ENCODE results near the gene OTUD6A.
"Not testable (repeated sequence)": the region's sequence is repeated elsewhere in the genome, so short reads cannot be mapped to it uniquely, and the experiment has no call there.

The OTUD6A gene

GRCh38 chrX:70084592-70085240 lies 22.5 kb downstream of the OTUD6A start:
- no peaks in the 10 kb centered on the region for H3K9me3 ChIP-seq (ENCODE audit: control insufficient read depth in 1 of 2, low read length in 2 of 2)
- H3K4me1 ChIP-seq (ENCODE audit: control insufficient read depth in 1 of 2, insufficient read depth in 2 of 2, low read length in 2 of 2), result no peaks in the 10 kb centered on the region
- no peaks in the 10 kb centered on the region for H3K36me3 ChIP-seq (ENCODE audit: control insufficient read depth in 1 of 2, insufficient read depth in 2 of 2, low read length in 2 of 2)
- no peak overlapping the region for H3K27ac ChIP-seq (ENCODE audit: low read depth, low read length)
- no peak overlapping the region for H3K4me3 ChIP-seq (ENCODE audit: low read depth in 1 of 2, low read length in 2 of 2)
- no peak overlapping the region for H3K9ac ChIP-seq (ENCODE audit: low read depth in 1 of 2, low read length in 2 of 2)
- no peaks in the 10 kb centered on the region for H3K27me3 ChIP-seq (ENCODE audit: control insufficient read depth in 1 of 2, insufficient read depth in 2 of 2, low read length in 2 of 2)

- no peak overlapping the region for H3K9ac ChIP-seq (ENCODE audit: low read depth in 1 of 2, low read length in 2 of 2)
- no peaks in the 10 kb centered on the region for H3K36me3 ChIP-seq (ENCODE audit: control insufficient read depth in 1 of 2, insufficient read depth in 2 of 2, low read length in 2 of 2)
- no peaks in the 10 kb centered on the region for H3K27me3 ChIP-seq (ENCODE audit: control insufficient read depth in 1 of 2, insufficient read depth in 2 of 2, low read length in 2 of 2)
- H3K4me1 ChIP-seq (ENCODE audit: control insufficient read depth in 1 of 2, insufficient read depth in 2 of 2, low read length in 2 of 2), result no peaks in the 10 kb centered on the region
- no peak overlapping the region for H3K4me3 ChIP-seq (ENCODE audit: low read depth in 1 of 2, low read length in 2 of 2)
- no peak overlapping the region for H3K27ac ChIP-seq (ENCODE audit: low read depth, low read length)
- no peaks in the 10 kb centered on the region for H3K9me3 ChIP-seq (ENCODE audit: control insufficient read depth in 1 of 2, low read length in 2 of 2)
Measured at GRCh38 chrX:70087857-70088630, 25.8 kb downstream of the OTUD6A start.

- H3K4me1 ChIP-seq (ENCODE audit: control insufficient read depth in 1 of 2, insufficient read depth in 2 of 2, low read length in 2 of 2), result no peaks in the 10 kb centered on the region
- no peak overlapping the region for H3K4me3 ChIP-seq (ENCODE audit: low read depth in 1 of 2, low read length in 2 of 2)
- no peaks in the 10 kb centered on the region for H3K36me3 ChIP-seq (ENCODE audit: control insufficient read depth in 1 of 2, insufficient read depth in 2 of 2, low read length in 2 of 2)
- no peak overlapping the region for H3K9ac ChIP-seq (ENCODE audit: low read depth in 1 of 2, low read length in 2 of 2)
- H3K9me3 ChIP-seq (ENCODE audit: control insufficient read depth in 1 of 2, low read length in 2 of 2), result no peaks in the 10 kb centered on the region
- no peak overlapping the region for H3K27ac ChIP-seq (ENCODE audit: low read depth, low read length)
- no peaks in the 10 kb centered on the region for H3K27me3 ChIP-seq (ENCODE audit: control insufficient read depth in 1 of 2, insufficient read depth in 2 of 2, low read length in 2 of 2)
Measured at GRCh38 chrX:70088751-70089150, 26.5 kb downstream of the OTUD6A start.

- Histone ChIP-seq H3K4me1 (ENCODE audit: control insufficient read depth in 1 of 2, insufficient read depth in 2 of 2, low read length in 2 of 2) (no peaks in the 10 kb centered on the region), H3K4me3 (ENCODE audit: low read depth in 1 of 2, low read length in 2 of 2) (no peak overlapping the region), H3K27ac (ENCODE audit: low read depth, low read length) (no peak overlapping the region), H3K9ac (ENCODE audit: low read depth in 1 of 2, low read length in 2 of 2) (no peak overlapping the region), H3K27me3 (ENCODE audit: control insufficient read depth in 1 of 2, insufficient read depth in 2 of 2, low read length in 2 of 2) (no peaks in the 10 kb centered on the region), H3K9me3 (ENCODE audit: control insufficient read depth in 1 of 2, low read length in 2 of 2) (no peaks in the 10 kb centered on the region), H3K36me3 (ENCODE audit: control insufficient read depth in 1 of 2, insufficient read depth in 2 of 2, low read length in 2 of 2) (no peaks in the 10 kb centered on the region)
Measured at GRCh38 chrX:70089604-70090297, 27.5 kb downstream of the OTUD6A start.

GRCh38 chrX:70092247-70092646 lies 30.0 kb downstream of the OTUD6A start:
- no peaks in the 10 kb centered on the region for H3K27me3 ChIP-seq (ENCODE audit: control insufficient read depth in 1 of 2, insufficient read depth in 2 of 2, low read length in 2 of 2)
- H3K27ac ChIP-seq (ENCODE audit: low read depth, low read length), result no peak overlapping the region
- no peaks in the 10 kb centered on the region for H3K9me3 ChIP-seq (ENCODE audit: control insufficient read depth in 1 of 2, low read length in 2 of 2)
- H3K4me1 ChIP-seq (ENCODE audit: control insufficient read depth in 1 of 2, insufficient read depth in 2 of 2, low read length in 2 of 2), result no peaks in the 10 kb centered on the region
- H3K36me3 ChIP-seq (ENCODE audit: control insufficient read depth in 1 of 2, insufficient read depth in 2 of 2, low read length in 2 of 2), result no peaks in the 10 kb centered on the region
- no peak overlapping the region for H3K4me3 ChIP-seq (ENCODE audit: low read depth in 1 of 2, low read length in 2 of 2)
- H3K9ac ChIP-seq (ENCODE audit: low read depth in 1 of 2, low read length in 2 of 2), result no peak overlapping the region

GRCh38 chrX:70096052-70096451 lies 33.8 kb downstream of the OTUD6A start:
- Histone ChIP-seq H3K9ac (ENCODE audit: low read depth in 1 of 2, low read length in 2 of 2) (no peak overlapping the region), H3K27me3 (ENCODE audit: control insufficient read depth in 1 of 2, insufficient read depth in 2 of 2, low read length in 2 of 2) (no peaks in the 10 kb centered on the region), H3K9me3 (ENCODE audit: control insufficient read depth in 1 of 2, low read length in 2 of 2) (no peaks in the 10 kb centered on the region), H3K4me1 (ENCODE audit: control insufficient read depth in 1 of 2, insufficient read depth in 2 of 2, low read length in 2 of 2) (no peaks in the 10 kb centered on the region), H3K36me3 (ENCODE audit: control insufficient read depth in 1 of 2, insufficient read depth in 2 of 2, low read length in 2 of 2) (no peaks in the 10 kb centered on the region), H3K27ac (ENCODE audit: low read depth, low read length) (no peak overlapping the region), H3K4me3 (ENCODE audit: low read depth in 1 of 2, low read length in 2 of 2) (no peak overlapping the region)

GRCh38 chrX:70105229-70105628 lies 43.0 kb downstream of the OTUD6A start:
- Histone ChIP-seq H3K9ac (ENCODE audit: low read depth in 1 of 2, low read length in 2 of 2) (no peak overlapping the region), H3K4me1 (ENCODE audit: control insufficient read depth in 1 of 2, insufficient read depth in 2 of 2, low read length in 2 of 2) (no peaks in the 10 kb centered on the region), H3K4me3 (ENCODE audit: low read depth in 1 of 2, low read length in 2 of 2) (no peak overlapping the region), H3K36me3 (ENCODE audit: control insufficient read depth in 1 of 2, insufficient read depth in 2 of 2, low read length in 2 of 2) (no peaks in the 10 kb centered on the region), H3K9me3 (ENCODE audit: control insufficient read depth in 1 of 2, low read length in 2 of 2) (no peaks in the 10 kb centered on the region), H3K27ac (ENCODE audit: low read depth, low read length) (no peak overlapping the region), H3K27me3 (ENCODE audit: control insufficient read depth in 1 of 2, insufficient read depth in 2 of 2, low read length in 2 of 2) (no peaks in the 10 kb centered on the region)

- not testable (repeated sequence) for H3K36me3 ChIP-seq (ENCODE audit: control insufficient read depth in 1 of 2, insufficient read depth in 2 of 2, low read length in 2 of 2); H3K9ac ChIP-seq (ENCODE audit: low read depth in 1 of 2, low read length in 2 of 2); H3K27me3 ChIP-seq (ENCODE audit: control insufficient read depth in 1 of 2, insufficient read depth in 2 of 2, low read length in 2 of 2); H3K4me1 ChIP-seq (ENCODE audit: control insufficient read depth in 1 of 2, insufficient read depth in 2 of 2, low read length in 2 of 2); H3K9me3 ChIP-seq (ENCODE audit: control insufficient read depth in 1 of 2, low read length in 2 of 2); H3K4me3 ChIP-seq (ENCODE audit: low read depth in 1 of 2, low read length in 2 of 2); H3K27ac ChIP-seq (ENCODE audit: low read depth, low read length)
Measured at GRCh38 chrX:70111436-70112026, 49.3 kb downstream of the OTUD6A start.

Measured in duodenal mucosa (tissue), 2 donors.